GM12864 (cell line): ENCODE results near the gene RALGPS2.

Source experiments
- DNase-seq: peaks from one replicate; pipeline ENCODE4 v3.0.0-alpha.2; 2011; ENCODE audit warnings: low read depth
- H3K4me3 ChIP-seq: 2 replicates; pipeline ENCODE4 v1.5.1; 2011; ENCODE audit warnings: mild to moderate bottlenecking, low read depth, low read length, control low read depth
- CTCF ChIP-seq: IDR thresholded peaks from 2 replicates; pipeline ENCODE4 v1.5.1; 2011; ENCODE audit warnings: low read depth, mild to moderate bottlenecking, moderate library complexity, low read length, control low read depth, inconsistent platforms; ENCODE audit errors: missing control alignments

RALGPS2 gene

GRCh38 chr1:178857126-178857525, 132.1 kb downstream of the RALGPS2 start:
- TF ChIP-seq CTCF: no peak
- no peak overlapping the region for H3K4me3 ChIP-seq
- DNase-seq: no peak

- no peak for DNase-seq
- H3K4me3 ChIP-seq: no peak overlapping the region
- no peak for TF ChIP-seq CTCF
Measured at GRCh38 chr1:178862416-178862815, 137.4 kb downstream of the RALGPS2 start.

- no peak overlapping the region for H3K4me3 ChIP-seq
- no peak for DNase-seq
- no peak for TF ChIP-seq CTCF
Measured at GRCh38 chr1:178862864-178863263, 137.8 kb downstream of the RALGPS2 start.

- no peak for DNase-seq
- H3K4me3 ChIP-seq: no peak overlapping the region
- TF ChIP-seq CTCF: no peak
Measured at GRCh38 chr1:178864326-178864725, 139.3 kb downstream of the RALGPS2 start.

GRCh38 chr1:178867670-178868069, 142.6 kb downstream of the RALGPS2 start:
- TF ChIP-seq CTCF: no peak
- no peak for DNase-seq
- H3K4me3 ChIP-seq: no peak overlapping the region

- DNase-seq: no peak
- H3K4me3 ChIP-seq: no peak overlapping the region
- no peak for TF ChIP-seq CTCF
Measured at GRCh38 chr1:178868706-178869105, 143.7 kb downstream of the RALGPS2 start.

GRCh38 chr1:178869119-178869697, 144.2 kb downstream of the RALGPS2 start:
- DNase-seq: no peak
- no peak overlapping the region for H3K4me3 ChIP-seq
- TF ChIP-seq CTCF: no peak
